Spleen (tissue), 11 donors: Measurements from ENCODE around the gene TREM1. TPM values are rescaled to one million over a fixed set of nuclear protein-coding genes. Genes with fewer than 3 reads are reported as not detected.
A peak's percentile ranks its signal among the peaks of the same experiment; 100 is the strongest.

Experiments
- DNase-seq: peaks from one replicate; pipeline ENCODE4 v3.0.0-alpha.2; 2020
- H3K27ac ChIP-seq, 8 donors: fragments of 200-600 bp; sonication (generic) in 7 of 8; 1 replicate in 4 of 8; 2 replicates in 4 of 8; pipeline versions ENCODE4 v1.5.0 to v1.8.0; 2016 to 2021; ENCODE audit warnings: inconsistent platforms in 4 of 8, mild to moderate bottlenecking in 4 of 8, moderate library complexity in 1 of 8
- H3K27me3 ChIP-seq, 7 donors: fragments of 200-600 bp; sonication (generic) in 6 of 7; replicated peaks in 1 of 7; 1 replicate in 4 of 7; 2 replicates in 3 of 7; pipeline versions ENCODE4 v1.5.0 to v1.8.0; 2016 to 2021; ENCODE audit warnings: inconsistent platforms in 3 of 7, mild to moderate bottlenecking in 1 of 7
- H3K36me3 ChIP-seq, 6 donors: fragments of 200-600 bp; sonication (generic) in 5 of 6; 1 replicate in 4 of 6; 2 replicates in 2 of 6; pipeline versions ENCODE4 v1.5.0 to v1.8.0; 2016 to 2021; ENCODE audit warnings: inconsistent platforms in 2 of 6
- H3K4me1 ChIP-seq, 6 donors: fragments of 200-600 bp; sonication (generic) in 5 of 6; 1 replicate in 3 of 6; 2 replicates in 3 of 6; pipeline versions ENCODE4 v1.5.0 to v1.8.0; 2016 to 2021; ENCODE audit warnings: inconsistent platforms in 3 of 6
- H3K4me3 ChIP-seq, 8 donors: fragments of 200-600 bp; sonication (generic) in 7 of 8; 1 replicate in 4 of 8; 2 replicates in 4 of 8; pipeline versions ENCODE4 v1.5.0 to v1.8.0; 2016 to 2021; ENCODE audit warnings: inconsistent platforms in 4 of 8, mild to moderate bottlenecking in 4 of 8, moderate library complexity in 2 of 8
- H3K9me3 ChIP-seq, 8 donors: fragments of 200-600 bp; sonication (generic) in 7 of 8; 1 replicate in 4 of 8; 2 replicates in 4 of 8; pipeline versions ENCODE4 v1.5.0 to v1.8.0; 2016 to 2021; ENCODE audit warnings: inconsistent platforms in 4 of 8
- CTCF ChIP-seq, 11 experiments: fragments of 200-600 bp in 7 of 11; fragments of 450-650 bp in 4 of 11; sonication (generic) in 4 of 11; IDR thresholded peaks in 8 of 11; conservative IDR thresholded peaks in 3 of 11; 1 replicate in 7 of 11; 2 replicates in 4 of 11; pipeline versions ENCODE4 v1.4.0 to v1.8.0; 2016 to 2021; ENCODE audit warnings: antibody characterized with exemption in 11 of 11, inconsistent platforms in 4 of 11, mild to moderate bottlenecking in 1 of 11
- POLR2A ChIP-seq, 3 donors: fragments of 450-650 bp; IDR thresholded peaks; one replicate each; pipeline ENCODE4 v1.5.1; 2017; ENCODE audit warnings: antibody characterized with exemption in 3 of 3, mild to moderate bottlenecking in 1 of 3
- POLR2AphosphoS5 ChIP-seq, 3 donors: sonication (generic); formaldehyde crosslinking; IDR thresholded peaks; one replicate each; pipeline ENCODE4 v1.5.1; 2017; ENCODE audit warnings: antibody characterized with exemption in 3 of 3
- WGBS, 5 donors: extraction: QIAGEN DNeasy Blood & Tissue Kit in 3 of 5; methylation state at CpG; one replicate each; pipeline versions ENCODE4 v1.1.5 to v1.1.7; 2013 to 2018; 5-methylcytosine and 5-hydroxymethylcytosine counted together
- intact Hi-C: fragments of 100-400 bp; cut with DNase I; formaldehyde crosslinking; loops from one replicate; pipeline ENCODE4 v1.15.0; 2023; ENCODE audit warnings: low total_unique reads
- polyA plus RNA-seq, 3 donors: library from polyadenylated mRNA; stranded (reverse); fragments of 200-250 nt; gene quantifications; one replicate each; pipeline ENCODE4 v1.2.1, GENCODE V29; 2013
- total RNA-seq, 7 donors: library from RNA; depleted of rRNA in 3 of 7; stranded (reverse); fragments of >200 nt in 3 of 7; fragmentation: NEBNext Ultra II Directional in 4 of 7; extraction: Animal tissue kit (Norgen Biotek cat#: 25700) in 4 of 7; gene quantifications; one replicate each; pipeline versions ENCODE4 v1.1.0 to v1.2.1, GENCODE V29; 2016 to 2021
- donor health status: healthy with polysubstance abuse.
- donor health status: DM: no; HTN: no; CAD: no; lungs with moderate emphysema.
- donor health status: DM: no; HTN: no; CAD: no.
- donor health status: Bipolar disorder and iron deficiency.
- donor health status: healthy.
- donor health status: DM: no; HTN: no; CAD: no.
- donor health status: DM: yes; HTN: yes; CAD: no.

The TREM1 gene
- total and polyA plus RNA-seq, 10 donors = 0.64 to 51.9 (median 19.5) TPM

- Histone ChIP-seq H3K27me3 (peaks cover 0 to 24% (median 4%) of the 10 kb centered on the region in 7 donors), H3K4me1 (peaks cover 3 to 18% (median 14%) of the 10 kb centered on the region in 6 donors), H3K9me3 (no peaks in the 10 kb centered on the region), H3K4me3 (no peak overlapping the region), H3K27ac (no peak overlapping the region), H3K36me3 (no peaks in the 10 kb centered on the region)
- no peak for DNase-seq
- TF ChIP-seq POLR2A (IDR thresholded peaks at IDR 0.05) = no peak
- TF ChIP-seq CTCF (IDR thresholded peaks at IDR 0.05 in 8 of 11, conservative IDR thresholded peaks at IDR 0.05 in 3 of 11) = no peak
- no peak for TF ChIP-seq POLR2AphosphoS5 (IDR thresholded peaks at IDR 0.05)
- intact Hi-C loops = no loop called here
- WGBS, 5 donors = 83 to 94% (median 87%) methylated on average over 1 of the region's 1 CpG
These were observed 29.6 kb upstream of the TREM1 start for GRCh38 chr6:41315943-41316620.

DNA sequence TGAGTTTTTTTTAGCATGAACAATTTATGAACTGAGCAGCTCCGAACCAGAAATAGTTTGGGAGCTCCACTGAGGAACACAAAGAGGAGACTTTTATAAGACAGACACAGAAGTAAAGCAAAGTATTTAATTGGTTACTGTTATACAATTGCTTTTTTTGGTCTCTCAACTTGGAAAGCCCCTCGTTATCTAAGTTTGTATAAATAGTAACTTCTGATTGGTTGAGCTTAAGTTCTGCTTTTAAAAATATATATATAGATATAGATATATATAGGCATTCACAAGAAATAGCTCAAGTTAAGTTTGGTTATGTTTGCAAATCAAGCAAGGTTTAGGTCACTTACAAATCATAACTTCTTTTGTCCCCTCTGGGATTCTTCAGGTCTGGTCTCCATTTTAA is 28.7 kb upstream of the TREM1 start:
- Histone ChIP-seq H3K4me1 (peaks cover 3 to 18% (median 14%) of the 10 kb centered on the region in 6 donors), H3K27me3 (peaks cover 0 to 28% (median 4%) of the 10 kb centered on the region in 7 donors), H3K4me3 (no peak overlapping the region), H3K9me3 (no peaks in the 10 kb centered on the region), H3K36me3 (no peaks in the 10 kb centered on the region), H3K27ac (no peak overlapping the region)
- no peak for TF ChIP-seq POLR2AphosphoS5 (IDR thresholded peaks at IDR 0.05)
- no peak for TF ChIP-seq CTCF (IDR thresholded peaks at IDR 0.05 in 8 of 11, conservative IDR thresholded peaks at IDR 0.05 in 3 of 11)
- no peak for TF ChIP-seq POLR2A (IDR thresholded peaks at IDR 0.05)
- DNase-seq = no peak
- 47 to 59% (median 56%) methylated on average over 2 of the region's 2 CpGs for WGBS, 5 donors
- intact Hi-C loops = no loop called here

- Histone ChIP-seq H3K27me3 (peaks cover 0 to 9% (median 0%) of the 10 kb centered on the region in 7 donors), H3K36me3 (no peaks in the 10 kb centered on the region), H3K27ac (no peak overlapping the region), H3K9me3 (no peaks in the 10 kb centered on the region), H3K4me3 (no peak overlapping the region), H3K4me1 (peaks cover 0 to 19% (median 2%) of the 10 kb centered on the region in 6 donors)
- no peak for DNase-seq
- WGBS, 5 donors = 33 to 39% (median 36%) methylated on average over 13 of the region's 13 CpGs
- TF ChIP-seq POLR2A (IDR thresholded peaks at IDR 0.05) = no peak
- no peak for TF ChIP-seq POLR2AphosphoS5 (IDR thresholded peaks at IDR 0.05)
- TF ChIP-seq CTCF (IDR thresholded peaks at IDR 0.05 in 8 of 11, conservative IDR thresholded peaks at IDR 0.05 in 3 of 11) = peak in 10 of 11 experiments; percentile 7 to 79 (median 61)
- intact Hi-C loops = no loop called here
These were observed 19.8 kb upstream of the TREM1 start for GRCh38 chr6:41306187-41306854.

- Histone ChIP-seq H3K4me1 (peaks cover 7 to 33% (median 8%) of the 10 kb centered on the region in 6 donors), H3K36me3 (no peaks in the 10 kb centered on the region), H3K4me3 (peak overlapping the region in 1 of 8 donors; percentile 22), H3K9me3 (peaks cover 0 to 8% (median 0%) of the 10 kb centered on the region in 8 donors), H3K27me3 (peaks cover 0 to 6% (median 0%) of the 10 kb centered on the region in 7 donors), H3K27ac (peak overlapping the region in 5 of 8 donors; percentile 31 to 70 (median 57))
- 34 to 52% (median 46%) methylated on average over 5 of the region's 5 CpGs for WGBS, 5 donors
- intact Hi-C loops = no loop called here
- no peak for DNase-seq
- TF ChIP-seq CTCF (IDR thresholded peaks at IDR 0.05 in 8 of 11, conservative IDR thresholded peaks at IDR 0.05 in 3 of 11) (no peak), POLR2AphosphoS5 (IDR thresholded peaks at IDR 0.05) (no peak), POLR2A (IDR thresholded peaks at IDR 0.05) (no peak)
These were observed 16.2 kb upstream of the TREM1 start for GRCh38 chr6:41302638-41303037.
